ENCODE measurements around the gene ADAM12.
A peak's percentile ranks its signal among the peaks of the same experiment; 100 is the strongest.

Gene ADAM12

GRCh38 chr10:126114884-126115555, 273.3 kb downstream of the ADAM12 start:
- DNase-seq (ENCODE audit: low read depth) = no peak

GRCh38 chr10:126111516-126111915, 276.8 kb downstream of the ADAM12 start:
- no peak for DNase-seq (ENCODE audit: low read depth)

- no peak for DNase-seq (ENCODE audit: low read depth)
Observed at GRCh38 chr10:126110489-126111180, 277.6 kb downstream of the ADAM12 start.

- no peak for DNase-seq (ENCODE audit: low read depth)
Observed at GRCh38 chr10:126109893-126110292, 278.4 kb downstream of the ADAM12 start.

- DNase-seq (ENCODE audit: low read depth) = no peak
Observed at GRCh38 chr10:126108693-126109092, 279.6 kb downstream of the ADAM12 start.

GRCh38 chr10:126104767-126105166, 283.5 kb downstream of the ADAM12 start:
- DNase-seq (ENCODE audit: low read depth) = no peak

- no peak for DNase-seq (ENCODE audit: low read depth)
Observed at GRCh38 chr10:126102636-126103035, 285.6 kb downstream of the ADAM12 start.

GRCh38 chr10:126101736-126102135, 286.5 kb downstream of the ADAM12 start:
- DNase-seq (ENCODE audit: low read depth) = no peak

- DNase-seq (ENCODE audit: low read depth) = no peak
Observed at GRCh38 chr10:126101325-126101724, 287.0 kb downstream of the ADAM12 start.

- no peak for DNase-seq (ENCODE audit: low read depth)
Observed at GRCh38 chr10:126099366-126099765, 288.9 kb downstream of the ADAM12 start.

- DNase-seq (ENCODE audit: low read depth) = no peak
Observed at GRCh38 chr10:126098226-126098581, 290.1 kb downstream of the ADAM12 start.

- DNase-seq (ENCODE audit: low read depth) = no peak
Observed at GRCh38 chr10:126097558-126098225, 290.6 kb downstream of the ADAM12 start.

GRCh38 chr10:126094537-126094936, 293.7 kb downstream of the ADAM12 start:
- no peak for DNase-seq (ENCODE audit: low read depth)

- no peak for DNase-seq (ENCODE audit: low read depth)
Observed at GRCh38 chr10:126092366-126093215, 295.7 kb downstream of the ADAM12 start.

GRCh38 chr10:126090911-126091728, 297.2 kb downstream of the ADAM12 start:
- peak; percentile 94 for DNase-seq (ENCODE audit: low read depth)

- no peak for DNase-seq (ENCODE audit: low read depth)
Observed at GRCh38 chr10:126090443-126090842, 297.8 kb downstream of the ADAM12 start.

GRCh38 chr10:126087796-126088505, 300.3 kb downstream of the ADAM12 start:
- peak; percentile 38 for DNase-seq (ENCODE audit: low read depth)

- DNase-seq (ENCODE audit: low read depth) = no peak
Observed at GRCh38 chr10:126087153-126087680, 301.1 kb downstream of the ADAM12 start.

GRCh38 chr10:126085806-126086205, 302.5 kb downstream of the ADAM12 start:
- no peak for DNase-seq (ENCODE audit: low read depth)

- DNase-seq (ENCODE audit: low read depth) = no peak
Observed at GRCh38 chr10:126084369-126084768, 303.9 kb downstream of the ADAM12 start.

- no peak for DNase-seq (ENCODE audit: low read depth)
Observed at GRCh38 chr10:126083009-126083408, 305.3 kb downstream of the ADAM12 start.
